Measurements from ENCODE around the gene CRAMP1.
A peak's percentile ranks its signal among the peaks of the same experiment; 100 is the strongest.

The CRAMP1 gene

DNA sequence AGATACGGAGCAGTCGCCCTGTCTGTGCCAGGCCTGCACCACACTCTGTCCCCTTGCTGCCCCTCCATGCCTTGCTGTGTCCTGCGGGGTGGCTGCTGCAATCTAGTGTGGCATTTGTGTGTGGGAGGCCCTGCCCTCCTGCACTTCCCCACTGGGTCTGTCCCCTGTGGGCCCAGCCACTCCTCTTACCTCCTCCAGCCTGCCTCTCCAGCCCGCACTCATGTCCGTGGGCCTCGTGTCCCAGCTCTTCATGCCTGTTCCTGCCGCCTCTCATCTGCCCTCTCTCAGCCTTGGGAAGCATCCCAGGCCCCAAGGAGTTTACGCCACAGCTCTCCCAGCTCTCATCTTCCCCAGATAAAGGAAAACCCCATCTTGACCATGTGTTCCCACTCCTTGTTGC is 26.6 kb downstream of the CRAMP1 start:
- DNase-seq = no peak

DNA sequence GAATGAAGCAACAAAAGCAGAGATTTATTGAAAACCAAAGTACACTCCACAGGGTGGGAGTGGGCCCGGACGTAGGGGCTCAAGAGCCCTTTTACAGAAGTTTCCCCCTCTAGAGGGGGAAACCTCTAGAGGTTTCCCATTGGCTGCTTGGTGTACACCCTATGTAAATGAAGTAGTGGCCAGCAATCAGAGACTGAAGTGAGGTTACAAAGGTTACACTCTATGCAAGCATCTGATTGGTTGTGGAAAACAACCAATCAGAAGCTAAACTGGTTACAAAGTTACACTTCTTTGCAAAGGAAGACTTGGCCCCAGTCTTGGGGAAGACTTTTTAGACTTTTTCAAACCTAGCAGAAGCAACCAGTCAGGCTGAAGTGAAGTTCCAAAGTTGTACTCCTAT is 27.1 kb downstream of the CRAMP1 start:
- DNase-seq = no peak

DNA sequence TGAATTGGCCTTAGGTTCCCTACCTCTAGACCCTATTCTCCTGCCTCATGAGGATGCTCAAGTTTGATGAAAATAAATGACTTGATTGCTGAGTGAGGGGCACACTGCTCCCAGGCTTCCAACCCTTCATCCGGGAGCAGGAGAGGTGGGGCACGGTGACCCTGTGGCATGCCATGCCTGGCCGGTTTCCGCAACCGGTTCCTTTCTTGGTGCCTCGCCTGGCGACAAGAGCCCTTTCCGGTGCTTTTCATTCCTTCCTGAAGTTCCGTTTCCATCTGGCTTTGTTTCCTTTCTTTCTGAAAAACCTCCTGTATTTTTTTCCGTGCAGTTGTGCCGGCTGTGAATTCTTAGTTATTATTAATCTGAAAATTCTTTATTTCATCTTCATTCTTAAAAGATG is 27.7 kb downstream of the CRAMP1 start:
- DNase-seq = no peak

DNA sequence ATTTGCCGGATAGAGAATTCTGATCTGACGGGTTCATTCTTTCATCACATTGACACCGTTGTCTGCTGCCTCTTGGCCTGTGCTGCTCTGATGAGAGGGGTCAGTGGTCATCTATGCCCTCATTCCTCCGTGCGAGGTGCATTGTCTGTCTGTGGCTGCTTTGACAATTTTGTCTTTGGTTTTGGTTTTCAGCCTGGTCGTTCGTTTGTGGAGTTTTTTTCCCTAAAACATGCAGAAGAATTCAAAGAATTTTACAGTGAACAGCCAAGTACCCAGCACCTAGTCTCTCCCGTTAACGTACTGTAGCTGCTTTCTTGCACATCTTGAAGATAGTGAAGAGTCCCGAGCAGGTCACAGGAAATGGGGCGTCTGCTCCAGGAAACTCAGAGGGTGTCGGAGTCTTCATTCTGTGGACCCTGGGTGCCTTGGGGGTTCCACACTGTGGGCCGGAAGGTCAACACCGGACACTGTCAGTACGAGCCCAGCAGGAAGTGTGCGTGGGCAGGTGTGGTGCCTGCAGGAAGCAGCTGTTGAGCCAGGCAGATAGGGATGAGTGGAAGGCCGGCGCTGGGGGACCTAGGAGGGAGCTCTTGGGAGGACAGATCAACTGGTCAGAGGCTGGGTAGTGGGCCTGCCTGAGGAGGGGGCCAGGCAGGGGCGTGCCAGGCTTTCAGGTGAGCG is 28.2 kb downstream of the CRAMP1 start:
- no peak for DNase-seq

DNA sequence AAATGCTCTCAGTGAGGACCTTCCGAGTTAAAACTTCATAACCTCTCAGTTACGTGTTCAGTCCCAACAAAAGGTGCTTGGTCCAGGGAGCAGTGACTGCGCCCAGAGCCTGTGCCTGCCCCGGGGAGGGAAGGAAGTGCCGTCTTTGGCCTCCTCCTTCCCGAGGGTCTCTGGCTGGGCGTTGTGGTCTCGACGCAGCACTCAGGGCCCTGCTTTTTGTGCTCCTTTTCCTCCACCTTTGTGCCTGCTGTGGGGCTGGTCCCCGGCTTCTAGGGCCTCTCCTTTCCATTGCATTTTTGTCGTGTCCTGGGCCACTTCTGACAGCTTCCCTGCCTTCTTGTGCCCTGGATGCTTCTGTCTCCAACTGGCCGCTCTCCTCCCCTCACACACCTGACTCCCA is 29.1 kb downstream of the CRAMP1 start:
- DNase-seq = no peak

DNA sequence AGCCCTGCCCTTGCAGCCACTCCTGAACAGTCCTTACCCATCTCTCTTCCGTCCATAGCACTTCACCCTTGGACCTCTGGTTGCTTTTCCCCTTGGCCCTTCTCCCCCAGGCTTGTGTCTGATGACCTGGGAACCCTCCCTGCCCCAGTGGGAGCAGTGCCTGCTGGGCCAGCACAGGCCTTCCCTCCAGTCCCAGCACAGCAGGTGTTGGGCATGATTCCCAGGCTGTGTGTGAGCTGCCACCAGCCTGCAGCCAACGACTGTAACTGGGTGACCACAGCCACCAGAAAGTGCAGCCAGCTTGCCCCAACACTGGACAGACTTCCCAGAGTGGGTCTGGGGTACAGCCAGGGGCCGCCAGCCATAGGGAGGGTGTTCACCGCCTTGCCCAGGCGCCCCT is 30.0 kb downstream of the CRAMP1 start:
- no peak for DNase-seq

DNA sequence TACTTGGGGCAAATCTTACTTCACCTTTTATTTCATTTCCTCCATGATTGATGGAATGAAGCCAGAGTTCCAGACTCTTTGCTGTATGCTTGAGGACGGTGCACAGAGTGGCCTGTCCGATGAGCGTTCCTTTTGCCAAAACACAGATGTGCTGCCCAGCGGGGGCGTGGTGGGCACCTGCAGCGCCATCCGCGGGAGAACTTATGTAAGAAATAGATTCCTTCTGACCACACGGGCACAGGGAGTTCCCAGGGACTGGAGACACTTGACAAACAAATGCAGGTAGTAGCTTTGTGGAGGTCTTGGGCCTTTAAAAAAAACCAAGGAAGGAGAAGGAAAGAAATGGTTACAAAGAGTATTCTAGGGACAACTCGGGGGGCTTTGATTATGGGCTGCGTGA is 30.6 kb downstream of the CRAMP1 start:
- DNase-seq = no peak

DNA sequence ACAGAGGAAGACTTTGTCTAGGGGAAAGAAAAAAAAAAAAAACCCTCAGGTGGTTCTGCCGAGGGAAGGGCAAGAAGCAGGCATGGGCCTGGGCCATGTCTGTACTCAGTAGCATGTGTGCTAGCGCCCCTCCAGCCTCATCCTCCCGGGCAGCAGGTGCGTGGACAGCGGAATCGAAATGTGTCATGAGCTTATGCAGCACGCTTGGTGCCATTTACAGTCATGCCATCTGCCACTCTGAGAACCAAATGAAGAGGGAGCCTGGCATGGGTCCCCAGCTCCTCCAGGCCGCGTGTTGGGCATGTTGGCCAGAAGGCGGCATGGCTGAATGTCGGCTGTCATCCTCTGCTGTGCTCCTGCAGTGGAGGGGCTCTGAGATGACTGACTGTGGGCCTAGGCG is 31.4 kb downstream of the CRAMP1 start:
- DNase-seq = no peak

DNA sequence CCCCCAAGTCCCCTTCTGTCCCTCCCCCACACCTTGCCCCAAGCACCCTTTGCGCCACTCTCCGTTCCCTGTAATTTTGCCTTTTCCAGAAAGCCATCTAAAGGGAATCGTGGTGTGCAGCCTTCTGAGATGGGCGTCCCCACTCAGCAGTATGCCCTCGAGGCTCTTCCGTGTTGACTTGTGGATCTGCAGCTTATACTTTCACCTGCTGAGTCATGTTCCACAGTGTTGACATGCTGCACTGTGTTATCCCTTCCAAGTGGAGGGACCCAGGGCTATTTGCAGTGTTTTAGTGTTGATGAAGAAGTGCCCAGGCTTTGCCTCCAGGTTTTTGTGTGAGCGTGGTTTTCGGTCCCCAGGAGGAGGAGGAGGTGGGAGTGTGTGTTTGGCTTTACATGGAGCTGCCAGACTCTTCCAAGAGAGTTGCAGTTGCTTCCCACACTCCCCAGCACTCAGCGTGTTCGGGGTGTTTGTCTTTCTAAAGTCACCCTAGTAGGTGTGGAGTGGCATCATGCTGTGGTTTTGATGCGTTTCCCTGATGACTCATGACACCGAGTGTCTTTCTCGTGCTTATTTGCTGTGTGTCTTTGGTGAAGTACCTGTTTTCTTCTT is 33.9 kb downstream of the CRAMP1 start:
- peak; percentile 36 for DNase-seq

DNA sequence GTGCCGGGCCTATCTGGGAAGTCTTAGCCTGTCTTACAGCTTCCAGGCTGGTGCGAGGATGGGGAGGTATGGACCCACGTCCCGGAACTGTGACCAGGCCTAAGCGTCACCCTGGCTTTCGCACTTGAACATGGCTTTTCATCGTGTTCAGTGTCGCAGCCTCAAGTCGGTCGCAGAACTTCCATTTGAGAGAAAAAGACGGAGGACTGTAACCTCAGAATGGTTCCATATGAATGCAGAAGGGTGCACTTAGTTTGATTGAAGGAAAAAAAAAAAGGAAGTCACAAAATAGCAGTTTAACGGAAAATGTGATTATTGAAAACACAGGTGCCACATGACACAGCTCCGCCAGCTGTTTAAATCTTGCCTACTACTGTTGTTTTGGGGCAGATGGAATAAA is 35.7 kb downstream of the CRAMP1 start:
- DNase-seq = no peak

DNA sequence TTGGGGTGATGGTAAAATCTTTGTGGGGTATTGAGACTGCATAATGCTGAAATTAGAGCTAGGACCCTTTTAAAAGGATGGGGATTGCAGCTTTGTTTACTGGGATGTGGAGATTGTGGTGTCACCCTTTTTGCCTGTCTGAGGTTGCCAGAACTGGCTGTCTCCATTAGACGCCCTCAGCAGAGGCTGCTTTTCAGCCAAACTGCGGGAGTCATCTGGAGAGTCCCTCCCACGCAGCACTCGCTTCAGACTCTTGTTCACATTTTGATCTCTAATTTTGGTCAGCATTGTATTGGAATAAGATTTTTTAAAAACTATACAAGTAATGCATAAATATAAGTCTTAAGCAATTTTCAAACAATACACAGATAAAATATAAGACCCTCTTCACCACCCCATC is 38.0 kb downstream of the CRAMP1 start:
- no peak for DNase-seq

DNA sequence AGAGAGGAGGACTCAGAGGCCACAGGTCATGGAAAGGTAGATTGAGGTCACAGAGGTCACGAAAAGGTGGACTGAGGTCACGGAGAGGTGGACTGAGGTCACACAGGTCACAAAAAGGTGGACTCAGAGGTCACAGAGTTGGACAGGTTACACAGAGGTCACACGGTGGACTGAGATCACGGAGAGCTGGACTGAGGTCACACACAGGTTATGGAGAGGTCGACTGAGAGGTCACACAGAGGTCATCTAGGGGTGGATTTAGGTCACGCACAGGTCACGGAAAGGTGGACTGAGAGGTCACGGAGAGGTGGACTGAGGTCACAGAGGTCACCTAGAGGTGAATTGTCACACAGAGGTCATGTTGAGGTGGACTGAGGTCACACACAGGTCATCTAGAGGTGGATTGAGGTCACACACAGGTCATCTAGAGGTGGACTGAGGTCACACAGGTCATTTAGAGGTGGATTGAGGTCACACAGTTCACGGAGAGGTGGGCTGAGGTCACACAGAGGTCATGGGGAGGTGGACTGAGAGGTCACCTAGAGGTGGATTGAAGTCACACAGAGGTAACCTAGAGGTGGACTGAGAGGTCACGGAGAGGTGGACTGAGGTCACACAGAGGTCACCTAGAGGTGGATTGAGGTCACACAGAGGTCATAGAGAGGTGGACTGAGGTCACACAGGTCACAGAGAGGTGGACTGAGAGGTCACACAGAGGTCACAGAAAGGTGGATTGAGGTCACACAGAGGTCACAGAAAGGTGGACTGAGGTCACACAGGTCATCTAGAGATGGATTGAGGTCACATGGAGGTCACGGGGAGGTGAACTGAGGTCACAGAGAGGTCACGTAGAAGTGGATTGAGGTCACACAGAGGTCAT is 39.2 kb downstream of the CRAMP1 start:
- DNase-seq = no peak

DNA sequence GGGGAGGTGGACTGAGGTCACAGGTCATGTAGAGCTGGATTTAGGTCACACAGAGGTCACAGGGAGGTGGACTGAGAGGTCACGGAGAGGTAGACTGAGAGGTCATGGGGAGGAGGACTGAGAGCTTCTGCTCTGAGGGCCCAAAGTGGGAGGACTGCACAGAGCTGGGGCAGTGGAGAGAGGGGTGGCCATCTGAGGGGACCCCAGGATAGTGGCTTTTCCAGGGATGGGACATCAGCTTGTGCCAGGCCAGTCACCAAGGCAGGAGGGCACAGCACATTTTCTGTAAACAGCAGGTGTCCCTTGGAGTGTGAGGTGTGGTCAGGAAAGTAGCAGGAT is 39.8 kb downstream of the CRAMP1 start:
- DNase-seq = no peak

DNA sequence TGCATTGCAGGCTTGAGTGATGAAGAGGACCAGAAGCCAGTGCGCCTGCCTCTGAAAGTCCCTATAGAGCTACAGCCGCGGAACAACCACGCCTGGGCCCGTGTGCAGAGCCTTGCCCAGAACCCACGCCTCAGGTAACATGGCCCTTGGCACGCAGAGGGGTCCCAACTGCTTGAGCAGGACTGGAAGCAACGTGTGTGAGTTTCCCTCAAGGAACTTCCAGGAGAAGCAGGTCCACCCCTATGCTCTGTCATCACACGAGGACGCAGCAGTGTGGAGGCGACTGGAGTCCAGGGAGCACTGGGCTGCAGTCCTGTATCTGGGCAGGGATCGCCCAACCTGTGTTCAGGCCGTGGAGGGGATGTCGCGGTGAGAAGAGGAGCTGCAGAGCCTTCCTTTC is 40.9 kb downstream of the CRAMP1 start:
- DNase-seq = no peak

DNA sequence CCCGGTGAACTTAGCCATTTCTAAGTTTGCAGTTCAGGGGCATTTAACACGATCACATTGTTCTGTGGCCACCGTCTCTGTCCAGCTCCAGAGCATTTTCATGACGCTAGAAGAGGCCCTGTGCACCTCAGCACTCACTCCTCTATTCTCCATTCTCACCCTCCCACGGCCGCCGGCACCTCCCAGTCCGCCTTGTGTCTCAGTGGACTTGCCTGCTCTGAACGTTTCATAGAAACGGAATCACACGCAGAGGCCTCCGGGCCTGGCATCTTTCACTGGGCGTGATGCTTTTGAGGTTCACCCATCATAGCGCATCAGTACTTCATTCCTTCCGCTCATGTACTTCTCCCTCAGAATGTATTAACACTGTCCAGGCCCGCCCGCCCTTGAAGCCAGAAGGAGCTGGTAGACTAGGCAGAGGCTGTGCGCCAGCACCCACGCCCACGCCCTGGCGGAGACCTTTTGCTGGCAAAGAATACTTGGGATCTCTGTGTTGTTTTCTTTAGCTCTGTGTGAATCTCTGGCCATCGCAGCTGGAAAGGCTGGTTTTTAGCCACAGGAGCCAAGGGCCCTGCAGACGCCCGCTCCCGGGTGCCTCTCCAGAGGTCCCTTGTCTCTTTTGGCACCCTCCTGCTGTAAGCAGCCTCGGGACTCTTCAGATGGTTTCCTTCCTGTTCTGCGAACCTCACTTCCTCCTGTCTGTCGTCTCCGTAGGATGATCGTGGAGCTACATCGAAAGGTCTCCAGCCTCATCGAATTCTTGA is 42.5 kb downstream of the CRAMP1 start:
- no peak for DNase-seq

DNA sequence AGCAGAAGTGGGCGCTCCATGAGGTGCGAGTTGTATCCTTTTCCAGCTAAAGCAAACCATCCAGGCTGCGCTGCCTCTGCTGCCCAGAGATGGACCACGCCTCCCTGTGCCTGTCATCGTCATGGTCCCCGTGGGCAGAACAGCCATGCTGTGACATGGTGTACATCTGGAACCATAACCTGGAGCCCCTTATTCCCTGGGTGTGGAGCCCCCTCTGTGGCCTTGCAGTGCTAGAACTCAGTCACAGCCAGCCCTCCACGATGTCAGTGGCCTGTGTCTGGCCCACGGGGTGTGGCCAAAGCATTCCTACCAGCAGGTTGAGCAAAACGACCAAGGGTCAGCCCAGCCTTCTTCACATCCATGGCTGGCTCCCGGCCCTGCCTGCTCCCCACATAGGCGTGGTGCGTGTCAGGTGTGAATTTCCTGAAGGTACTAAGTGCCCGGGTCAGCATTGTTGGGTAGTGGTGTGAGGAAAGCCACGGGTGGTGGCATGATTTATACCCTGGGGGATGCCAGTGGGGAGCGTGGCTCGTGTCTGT is 43.2 kb downstream of the CRAMP1 start:
- no peak for DNase-seq

DNA sequence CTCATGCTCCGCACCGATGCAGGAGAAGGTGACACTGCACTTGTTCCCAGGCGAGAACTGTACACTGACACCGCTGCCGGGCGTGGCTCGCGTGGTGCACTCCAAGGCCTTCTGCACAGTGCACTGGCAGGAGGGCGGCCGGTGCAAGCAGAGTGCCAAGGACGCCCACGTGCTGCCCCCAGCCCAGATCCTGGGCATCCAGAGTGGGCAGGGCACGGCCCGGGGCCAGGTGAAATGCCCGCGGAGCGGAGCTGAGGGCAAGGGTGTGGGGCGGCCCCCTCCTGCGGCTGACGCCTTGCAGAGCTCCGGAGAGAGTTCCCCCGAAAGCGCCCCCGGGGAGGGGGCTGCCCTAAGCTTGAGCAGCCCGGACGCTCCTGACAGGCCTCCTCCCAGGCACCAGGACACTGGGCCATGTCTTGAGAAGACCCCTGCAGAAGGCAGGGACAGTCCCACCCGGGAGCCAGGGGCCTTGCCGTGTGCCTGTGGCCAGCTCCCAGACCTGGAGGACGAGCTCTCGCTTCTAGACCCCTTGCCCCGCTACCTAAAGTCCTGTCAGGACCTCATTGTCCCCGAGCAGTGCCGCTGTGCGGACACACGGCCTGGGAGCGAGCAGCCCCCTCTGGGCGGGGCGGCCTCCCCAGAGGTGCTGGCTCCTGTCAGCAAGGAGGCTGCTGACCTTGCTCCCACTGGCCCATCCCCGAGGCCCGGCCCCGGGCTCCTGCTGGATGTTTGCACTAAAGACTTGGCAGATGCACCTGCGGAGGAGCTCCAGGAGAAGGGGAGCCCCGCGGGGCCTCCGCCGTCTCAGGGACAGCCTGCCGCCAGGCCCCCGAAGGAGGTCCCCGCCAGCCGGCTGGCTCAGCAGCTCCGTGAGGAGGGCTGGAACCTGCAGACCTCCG is 44.0 kb downstream of the CRAMP1 start:
- no peak for DNase-seq

DNA sequence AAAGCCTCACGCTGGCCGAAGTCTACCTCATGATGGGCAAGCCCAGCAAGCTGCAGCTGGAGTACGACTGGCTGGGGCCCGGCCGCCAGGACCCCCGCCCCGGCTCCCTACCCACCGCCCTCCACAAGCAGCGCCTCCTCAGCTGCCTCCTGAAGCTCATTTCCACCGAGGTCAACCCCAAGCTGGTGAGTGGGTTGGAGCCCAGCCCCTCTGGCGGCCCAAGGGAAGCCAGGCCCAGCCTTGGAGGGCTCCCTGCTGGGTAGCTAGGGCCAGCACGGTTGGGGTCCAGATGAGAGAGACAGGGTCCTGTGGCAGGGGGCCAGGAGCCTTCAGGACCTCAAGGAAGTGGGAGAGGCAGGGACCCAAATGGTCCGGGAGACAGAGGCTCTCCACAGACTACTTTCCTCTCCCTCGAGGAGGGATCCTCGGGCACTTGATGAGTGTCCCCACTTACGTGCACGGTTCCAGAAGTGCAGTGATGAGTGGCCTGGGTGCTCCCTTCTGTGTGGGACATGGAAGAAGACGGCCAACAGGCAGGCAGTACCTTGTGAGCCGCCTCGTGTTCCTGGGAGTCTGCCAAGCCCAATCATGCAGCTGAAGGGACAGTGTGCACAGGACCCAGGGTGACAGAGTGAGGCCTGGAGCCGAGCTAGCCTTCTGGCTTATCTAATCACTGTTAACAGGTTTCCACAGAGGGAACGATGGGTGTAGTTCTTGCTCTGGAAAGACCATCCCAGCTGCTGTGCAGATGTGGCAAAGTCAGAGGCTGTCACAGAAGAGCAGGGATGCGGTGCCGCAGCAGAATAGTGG is 44.9 kb downstream of the CRAMP1 start:
- DNase-seq = no peak

DNA sequence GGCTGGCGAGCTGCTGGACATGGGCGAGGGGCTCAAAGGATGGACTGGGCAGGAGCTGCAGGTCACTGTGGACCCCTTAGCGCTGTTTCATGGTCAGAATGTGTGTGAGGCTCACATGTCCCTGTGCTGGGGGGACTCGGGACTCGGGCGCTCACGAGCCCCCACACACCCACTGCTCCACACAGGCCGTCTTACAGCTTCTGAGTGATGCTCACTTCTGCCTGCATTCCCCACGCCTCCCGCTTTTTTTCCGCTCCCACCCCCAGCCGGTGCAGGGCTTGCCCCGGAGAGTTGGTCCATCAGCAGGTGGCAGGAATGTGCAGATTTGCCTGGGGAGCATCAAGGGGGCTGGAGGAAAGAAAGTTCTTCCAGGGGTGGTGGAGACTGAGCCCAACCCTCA is 45.7 kb downstream of the CRAMP1 start:
- no peak for DNase-seq

DNA sequence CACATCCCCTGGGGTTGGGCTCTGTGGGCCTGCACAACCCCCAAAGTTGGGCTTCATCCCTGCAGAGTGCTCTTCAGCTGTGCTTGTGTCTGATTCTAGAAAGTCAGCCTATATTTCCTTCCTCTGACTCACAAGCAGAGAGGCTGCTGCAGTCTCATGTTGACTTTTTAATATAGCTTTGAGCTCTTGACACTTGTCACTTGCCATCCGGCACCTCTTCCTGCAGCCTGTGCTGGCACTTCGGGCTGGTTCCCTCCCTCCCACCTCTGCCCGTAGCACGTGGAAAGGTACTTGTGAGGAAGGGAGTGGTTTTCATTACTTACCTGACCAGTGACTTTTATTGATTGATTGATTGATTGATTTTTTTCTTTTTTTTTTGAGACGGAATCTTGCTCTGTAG is 46.9 kb downstream of the CRAMP1 start:
- no peak for DNase-seq

DNA sequence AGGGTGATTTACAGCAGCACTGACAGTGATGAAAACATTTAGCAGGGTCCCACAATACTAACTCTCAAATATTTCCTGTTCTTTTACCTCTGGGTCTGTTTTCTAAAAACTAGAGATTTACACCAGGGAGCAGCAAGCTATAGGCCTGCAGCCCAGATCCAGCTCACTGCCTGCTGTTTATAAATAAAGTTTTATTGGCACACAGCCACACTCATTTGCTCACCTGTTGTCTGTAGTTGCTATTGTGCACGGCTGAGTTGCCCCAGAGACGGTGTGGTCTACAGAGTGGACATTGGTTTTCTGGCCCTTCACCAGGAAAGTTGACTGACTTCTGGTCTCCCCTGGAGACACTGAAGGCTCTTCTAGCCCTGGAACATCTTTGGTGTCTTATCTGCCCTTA is 49.7 kb downstream of the CRAMP1 start:
- DNase-seq = no peak

Data from activated gamma-delta T cell treated with Interleukin-2 at 50 U/mL for 16 hours (primary cell).